GM19397 (cell line): Measurements from ENCODE around the gene IL20.
"Not testable (repeated sequence)": the region's sequence is repeated elsewhere in the genome, so short reads cannot be mapped to it uniquely, and the experiment has no call there.

Experiments used
- ATAC-seq: cut with Tn5 transposase; IDR thresholded peaks from one replicate; pipeline ENCODE4 v1.9.1; 2021; ENCODE audit warnings: mild to moderate bottlenecking, moderate library complexity; ENCODE audit not compliant: unreplicated experiment

The IL20 gene

GRCh38 chr1:206841609-206842323 is 23.7 kb upstream of the IL20 start:
- ATAC-seq = no peak

GRCh38 chr1:206842854-206843253 is 22.6 kb upstream of the IL20 start:
- no peak for ATAC-seq

GRCh38 chr1:206843626-206844025 is 21.8 kb upstream of the IL20 start:
- no peak for ATAC-seq

GRCh38 chr1:206846487-206846886 is 18.9 kb upstream of the IL20 start:
- ATAC-seq = no peak

- no peak for ATAC-seq
Measured at GRCh38 chr1:206847337-206847834, 18.0 kb upstream of the IL20 start.

GRCh38 chr1:206847946-206848345 is 17.5 kb upstream of the IL20 start:
- no peak for ATAC-seq

GRCh38 chr1:206850401-206850800 is 15.0 kb upstream of the IL20 start:
- no peak for ATAC-seq

GRCh38 chr1:206851341-206852010 is 13.9 kb upstream of the IL20 start:
- ATAC-seq = no peak

GRCh38 chr1:206852662-206853061 is 12.8 kb upstream of the IL20 start:
- not testable (repeated sequence) for ATAC-seq

- ATAC-seq = not testable (repeated sequence)
Measured at GRCh38 chr1:206853696-206854095, 11.7 kb upstream of the IL20 start.

- no peak for ATAC-seq
Measured at GRCh38 chr1:206854401-206855129, 10.9 kb upstream of the IL20 start.

- ATAC-seq = no peak
Measured at GRCh38 chr1:206855859-206856258, 9.6 kb upstream of the IL20 start.

- no peak for ATAC-seq
Measured at GRCh38 chr1:206856674-206857464, 8.6 kb upstream of the IL20 start.

GRCh38 chr1:206859082-206859521 is 6.3 kb upstream of the IL20 start:
- no peak for ATAC-seq

- ATAC-seq = no peak
Measured at GRCh38 chr1:206860165-206860564, 5.3 kb upstream of the IL20 start.

- no peak for ATAC-seq
Measured at GRCh38 chr1:206863266-206863665, 2.2 kb upstream of the IL20 start.

GRCh38 chr1:206866062-206866461 is 639 bp downstream of the IL20 start:
- no peak for ATAC-seq

GRCh38 chr1:206867239-206867638 is 1.8 kb downstream of the IL20 start:
- ATAC-seq = no peak

- ATAC-seq = no peak
Measured at GRCh38 chr1:206867716-206868115, 2.3 kb downstream of the IL20 start.

- ATAC-seq = no peak
Measured at GRCh38 chr1:206868264-206868663, 2.8 kb downstream of the IL20 start.

- ATAC-seq = no peak
Measured at GRCh38 chr1:206872139-206872538, 6.7 kb downstream of the IL20 start.
